DMS53 treated with DMSO at 0.1 percent for 48 hours (cell line): Measurements from ENCODE around the gene ZER1.
"Not testable (repeated sequence)": the region's sequence is repeated elsewhere in the genome, so short reads cannot be mapped to it uniquely, and the experiment has no call there.

Source experiments
- DNase-seq: peaks from one replicate; lab custom pipeline; 2025; ENCODE audit not compliant: unreplicated experiment; lab: John Stamatoyannopoulos, UW

Gene ZER1

GRCh38 chr9:128696923-128697707 is 74.6 kb downstream of the ZER1 start:
- DNase-seq = no peak

- DNase-seq = no peak
Measured at GRCh38 chr9:128694344-128694743, 77.4 kb downstream of the ZER1 start.

DNA sequence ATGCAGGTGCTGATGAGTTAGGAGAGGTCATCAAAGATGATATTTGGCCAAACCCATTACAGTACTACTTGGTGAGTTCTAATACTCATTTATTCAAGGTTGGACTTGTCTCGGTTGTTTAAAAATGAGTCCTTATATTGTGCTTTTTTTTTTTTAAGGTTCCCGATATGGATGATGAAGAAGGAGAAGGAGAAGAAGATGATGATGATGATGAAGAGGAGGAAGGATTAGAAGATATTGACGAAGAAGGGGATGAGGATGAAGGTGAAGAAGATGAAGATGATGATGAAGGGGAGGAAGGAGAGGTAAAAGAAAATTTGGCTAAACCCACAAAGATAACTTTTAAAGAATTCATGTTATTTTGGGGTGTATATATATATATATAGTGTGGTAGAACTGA is 78.0 kb downstream of the ZER1 start:
- DNase-seq = not testable (repeated sequence)

GRCh38 chr9:128690684-128691034 is 81.1 kb downstream of the ZER1 start:
- DNase-seq = no peak

DNA sequence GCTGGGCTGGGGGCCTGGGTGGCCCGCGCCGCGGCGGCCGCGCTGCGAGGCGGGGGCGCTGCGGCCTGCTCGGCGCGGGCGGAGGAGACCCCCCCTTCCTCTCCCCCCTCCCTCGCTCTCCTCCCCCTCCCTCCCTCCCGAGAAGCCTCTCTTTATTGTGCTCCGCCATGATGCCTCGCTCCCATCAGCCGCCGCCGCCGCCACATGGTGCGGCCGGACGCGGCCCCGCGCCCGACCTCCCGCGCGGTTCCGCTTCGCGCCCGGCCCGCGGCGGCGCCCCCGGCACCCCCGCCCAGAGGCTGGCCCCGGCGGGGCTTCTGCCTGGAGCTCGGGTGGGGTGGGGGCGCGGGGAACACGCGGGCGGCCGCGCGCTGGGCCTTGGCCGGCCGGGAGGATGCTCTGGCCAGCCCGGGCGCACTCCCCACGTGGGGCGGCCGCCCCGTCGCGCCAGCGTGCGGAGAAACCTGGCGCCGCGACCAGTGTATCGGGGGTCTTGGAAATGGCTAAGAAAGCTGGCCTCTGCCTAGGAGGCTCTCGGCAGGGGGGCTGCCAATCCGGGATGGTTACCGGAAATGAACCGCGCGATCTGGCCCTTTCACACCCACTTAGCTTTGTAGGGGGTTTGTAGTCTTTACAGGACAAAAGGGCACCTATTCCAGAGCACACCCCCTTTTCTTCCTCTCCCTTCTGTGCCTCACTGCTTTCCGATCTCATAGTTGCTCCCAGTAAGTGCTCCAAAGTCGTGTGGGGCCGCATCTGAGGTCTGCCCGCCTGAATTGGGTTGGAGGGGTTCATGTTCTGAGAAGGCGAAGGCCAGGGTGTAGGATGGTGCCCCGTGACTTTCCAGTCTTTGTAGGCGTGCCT is 81.7 kb downstream of the ZER1 start:
- DNase-seq = no peak

DNA sequence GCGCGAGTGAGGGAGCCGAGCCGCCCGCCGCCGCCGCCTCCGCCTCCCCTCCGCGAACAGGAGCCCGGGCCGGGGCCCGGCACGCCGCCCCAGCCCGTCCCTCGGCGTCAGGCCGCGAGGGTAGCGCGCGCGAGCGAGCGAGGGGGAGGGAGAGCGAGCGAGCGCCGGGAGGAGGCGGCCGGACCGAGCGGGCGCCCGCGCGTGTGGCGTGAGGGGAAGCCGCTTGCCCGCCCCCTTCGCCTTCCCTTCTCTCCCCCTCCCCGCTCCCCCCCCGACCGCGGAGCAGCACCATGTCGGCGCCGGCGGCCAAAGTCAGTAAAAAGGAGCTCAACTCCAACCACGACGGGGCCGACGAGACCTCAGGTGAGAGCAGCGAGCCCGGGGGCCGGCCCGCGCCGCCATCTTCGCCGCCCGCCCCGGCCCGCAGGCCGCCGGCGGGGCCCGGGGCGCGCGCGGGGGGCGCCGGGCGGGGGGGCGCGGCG is 82.4 kb downstream of the ZER1 start:
- no peak for DNase-seq

- peak; percentile 82 for DNase-seq
Measured at GRCh38 chr9:128688501-128689292, 83.0 kb downstream of the ZER1 start, which contains the start of gene SET. Gene SET (plus strand): TSS chr9:128689222. CDS start chr9:128689583, 361 bp downstream.

DNA sequence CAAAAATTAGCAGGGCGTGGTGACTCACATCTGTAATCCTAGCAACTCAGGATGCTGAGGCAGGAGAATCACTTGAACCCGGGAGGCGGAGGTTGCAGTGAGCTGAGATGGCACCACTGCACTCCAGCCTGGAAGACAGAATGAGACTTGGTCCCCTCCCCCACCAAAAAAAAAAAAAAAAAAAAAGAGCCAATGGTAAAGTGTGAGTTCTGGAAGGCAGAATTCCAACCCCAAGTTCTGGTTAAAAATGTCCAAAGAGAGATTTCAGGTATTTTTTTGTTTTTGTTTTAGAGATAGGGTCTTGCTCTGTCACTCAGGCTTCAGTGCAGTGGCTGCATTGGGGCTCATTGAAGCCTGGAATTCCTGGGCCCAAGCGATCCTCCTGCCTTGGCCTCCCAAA is 84.3 kb downstream of the ZER1 start:
- DNase-seq = no peak

DNA sequence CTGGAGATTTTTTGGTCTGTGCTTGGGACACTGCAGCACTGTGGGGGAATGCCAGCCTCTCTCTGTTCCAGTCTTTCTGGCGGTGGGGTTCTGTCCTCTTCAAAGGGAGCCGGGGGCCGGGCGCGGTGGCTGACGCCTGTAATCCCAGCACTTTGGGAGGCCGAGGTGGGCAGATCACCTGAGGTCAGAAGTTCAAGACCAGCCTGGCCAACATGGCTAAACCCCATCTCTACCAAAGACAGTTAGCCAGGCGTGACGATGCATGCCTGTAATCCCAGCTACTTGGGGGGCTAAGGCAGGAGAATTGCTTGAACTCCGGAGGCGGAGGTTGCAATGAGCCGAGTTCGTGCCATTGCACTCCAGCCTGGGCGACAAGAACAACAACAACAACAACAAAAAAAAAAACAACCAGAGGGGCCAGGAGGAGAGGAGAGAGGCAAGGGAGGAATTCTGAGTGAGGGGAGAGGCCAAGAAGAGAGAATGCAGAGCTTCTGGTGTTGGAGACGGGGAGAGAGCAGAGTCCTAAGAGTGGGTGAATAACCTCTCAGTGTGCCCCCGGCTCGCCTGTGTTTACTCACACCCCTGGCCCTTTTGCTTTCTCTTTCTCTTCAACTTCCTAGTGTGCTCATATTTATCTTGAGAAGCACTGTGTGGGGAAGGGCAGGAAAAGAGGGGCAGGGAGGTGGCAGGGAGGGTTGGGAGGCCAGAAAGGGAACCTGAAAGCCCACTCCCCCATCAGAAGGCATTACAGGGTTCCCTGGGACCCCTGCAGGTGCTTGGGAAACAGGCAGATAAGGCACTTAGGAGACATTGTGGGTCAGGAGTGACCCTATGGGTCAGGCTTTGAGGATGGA is 85.9 kb downstream of the ZER1 start:
- DNase-seq = no peak

DNA sequence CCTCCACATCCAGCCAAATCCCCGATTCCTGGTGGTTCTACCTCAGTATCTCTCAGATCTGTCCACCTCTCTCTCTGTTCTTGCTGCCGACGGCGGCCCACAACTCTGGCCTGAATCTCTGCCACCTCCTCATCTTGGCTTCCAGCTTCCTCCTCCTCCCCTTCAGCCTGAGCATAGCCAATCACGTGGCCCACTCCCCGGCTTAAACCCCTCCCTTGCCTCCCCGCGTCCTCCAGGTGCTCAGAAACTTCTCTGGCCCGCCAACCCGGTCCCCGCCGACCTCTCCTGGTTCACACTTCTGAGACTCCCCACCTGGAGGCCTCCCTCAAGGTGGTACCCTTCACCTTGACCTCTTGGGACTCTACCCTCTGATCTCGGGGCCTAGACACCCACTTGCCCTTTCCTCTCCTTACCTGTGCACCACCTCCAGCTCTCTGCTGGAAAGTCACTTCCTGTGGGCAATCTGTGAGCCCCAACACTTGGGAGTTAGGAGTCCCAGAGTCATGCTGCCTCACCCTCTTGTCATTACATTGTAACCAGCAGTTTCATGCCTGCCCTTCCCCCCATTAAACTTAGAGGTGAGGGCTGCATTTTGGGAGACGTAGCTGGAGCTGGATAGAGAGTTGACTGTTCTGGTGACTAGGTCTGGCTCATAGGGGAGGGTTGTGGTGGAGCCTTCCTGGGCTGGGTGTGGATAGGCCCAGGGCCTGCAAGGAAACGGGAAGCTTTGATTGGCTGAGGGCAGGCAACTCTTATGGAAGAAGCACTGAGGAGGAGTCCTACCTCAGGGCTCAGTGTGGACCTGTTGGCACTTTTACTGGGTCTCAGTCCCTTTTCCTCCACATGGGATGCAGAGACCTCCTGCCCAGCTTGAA is 87.2 kb downstream of the ZER1 start:
- peak; percentile 88 for DNase-seq

DNA sequence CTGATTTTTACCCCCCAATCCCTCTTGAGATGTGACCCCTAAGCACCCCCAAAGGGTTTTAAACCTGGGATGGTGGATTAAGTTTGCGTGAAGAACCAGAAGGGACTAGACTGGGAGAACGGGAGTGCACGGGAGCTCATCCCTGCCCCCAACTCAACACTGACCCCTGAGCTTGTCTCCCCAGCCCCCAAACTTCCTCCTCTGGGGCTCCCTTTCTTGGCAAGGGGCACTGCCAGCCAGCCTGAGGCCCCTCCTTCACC is 87.7 kb downstream of the ZER1 start:
- DNase-seq = no peak

DNA sequence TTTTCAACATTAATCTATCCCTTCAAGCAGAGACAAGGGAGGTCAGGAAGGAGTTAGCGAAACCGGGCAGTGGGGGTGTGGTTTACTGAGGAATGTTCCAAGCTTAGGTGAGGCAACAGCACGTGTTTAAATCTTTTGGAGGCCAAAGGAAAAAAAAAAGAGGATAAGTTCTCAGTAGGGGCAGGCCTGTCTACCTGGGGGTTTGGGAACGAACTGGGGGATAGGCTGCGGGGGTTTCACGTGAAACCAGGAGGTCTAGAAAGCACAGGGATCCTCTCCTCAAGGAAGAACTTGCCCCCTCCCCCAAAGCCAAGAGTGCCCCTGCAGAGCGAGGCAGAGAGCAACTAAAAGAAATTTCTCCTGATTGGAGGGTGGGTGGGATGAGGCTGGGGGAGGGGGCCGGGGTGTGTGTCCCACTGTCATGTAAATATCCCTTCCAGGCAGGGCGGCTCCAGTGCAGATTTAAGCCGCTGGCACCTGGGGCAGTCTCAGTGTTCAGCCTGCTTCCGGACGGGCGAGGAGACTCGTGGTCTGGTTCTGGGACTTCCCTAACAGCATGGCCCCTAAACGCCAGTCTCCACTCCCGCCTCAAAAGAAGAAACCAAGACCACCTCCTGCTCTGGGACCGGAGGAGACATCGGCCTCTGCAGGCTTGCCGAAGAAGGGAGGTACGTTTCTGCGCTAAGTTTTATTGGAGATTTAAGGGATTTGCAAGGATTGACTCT is 88.2 kb downstream of the ZER1 start:
- DNase-seq = peak; percentile 7
